ENCODE data around the gene NRXN3.

Gene NRXN3

DNA sequence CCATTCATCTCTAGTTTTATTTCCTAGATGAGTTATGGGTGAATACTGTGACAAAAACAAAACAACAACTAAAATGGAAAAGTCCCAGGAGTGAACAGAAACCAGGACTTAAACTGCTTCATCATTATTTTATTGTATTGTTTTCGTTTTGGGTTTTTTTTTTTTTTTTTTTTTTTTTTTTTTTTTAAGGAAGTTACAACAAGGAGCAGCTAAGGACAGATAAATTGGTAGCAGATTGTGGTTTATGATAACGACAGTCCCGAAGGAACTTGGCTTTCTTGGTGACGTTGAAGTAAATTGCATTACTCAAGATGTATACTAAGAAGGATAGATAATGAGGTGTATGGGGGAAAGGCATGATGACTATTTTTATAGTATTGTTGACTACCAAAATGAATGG, 866.3 kb downstream of the NRXN3 start:
- CTCF ChIA-PET: no interaction called here
- no peak for TF ChIP-seq KLF10 (tag by site-specific recombination; IDR thresholded peaks at IDR 0.05)
- TF ChIP-seq, protein P1, sequence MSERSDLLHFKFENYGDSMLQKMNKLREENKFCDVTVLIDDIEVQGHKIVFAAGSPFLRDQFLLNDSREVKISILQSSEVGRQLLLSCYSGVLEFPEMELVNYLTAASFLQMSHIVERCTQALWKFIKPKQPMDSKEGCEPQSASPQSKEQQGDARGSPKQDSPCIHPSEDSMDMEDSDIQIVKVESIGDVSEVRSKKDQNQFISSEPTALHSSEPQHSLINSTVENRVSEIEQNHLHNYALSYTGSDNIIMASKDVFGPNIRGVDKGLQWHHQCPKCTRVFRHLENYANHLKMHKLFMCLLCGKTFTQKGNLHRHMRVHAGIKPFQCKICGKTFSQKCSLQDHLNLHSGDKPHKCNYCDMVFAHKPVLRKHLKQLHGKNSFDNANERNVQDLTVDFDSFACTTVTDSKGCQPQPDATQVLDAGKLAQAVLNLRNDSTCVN (tag by site-specific recombination; optimal IDR thresholded peaks at IDR 0.05): no peak
- TF ChIP-seq, protein P2, sequence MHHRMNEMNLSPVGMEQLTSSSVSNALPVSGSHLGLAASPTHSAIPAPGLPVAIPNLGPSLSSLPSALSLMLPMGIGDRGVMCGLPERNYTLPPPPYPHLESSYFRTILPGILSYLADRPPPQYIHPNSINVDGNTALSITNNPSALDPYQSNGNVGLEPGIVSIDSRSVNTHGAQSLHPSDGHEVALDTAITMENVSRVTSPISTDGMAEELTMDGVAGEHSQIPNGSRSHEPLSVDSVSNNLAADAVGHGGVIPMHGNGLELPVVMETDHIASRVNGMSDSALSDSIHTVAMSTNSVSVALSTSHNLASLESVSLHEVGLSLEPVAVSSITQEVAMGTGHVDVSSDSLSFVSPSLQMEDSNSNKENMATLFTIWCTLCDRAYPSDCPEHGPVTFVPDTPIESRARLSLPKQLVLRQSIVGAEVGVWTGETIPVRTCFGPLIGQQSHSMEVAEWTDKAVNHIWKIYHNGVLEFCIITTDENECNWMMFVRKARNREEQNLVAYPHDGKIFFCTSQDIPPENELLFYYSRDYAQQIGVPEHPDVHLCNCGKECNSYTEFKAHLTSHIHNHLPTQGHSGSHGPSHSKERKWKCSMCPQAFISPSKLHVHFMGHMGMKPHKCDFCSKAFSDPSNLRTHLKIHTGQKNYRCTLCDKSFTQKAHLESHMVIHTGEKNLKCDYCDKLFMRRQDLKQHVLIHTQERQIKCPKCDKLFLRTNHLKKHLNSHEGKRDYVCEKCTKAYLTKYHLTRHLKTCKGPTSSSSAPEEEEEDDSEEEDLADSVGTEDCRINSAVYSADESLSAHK (tag by site-specific recombination; IDR thresholded peaks at IDR 0.05): no peak
- TF ChIP-seq ZNF521 (tag by site-specific recombination; IDR thresholded peaks at IDR 0.05): no peak
- TF ChIP-seq ZNF707 (tag by site-specific recombination; IDR thresholded peaks at IDR 0.05): no peak
- TF ChIP-seq ZNF626 (tag by site-specific recombination; IDR thresholded peaks at IDR 0.05): no peak
- no peak for TF ChIP-seq ZNF664 (tag by site-specific recombination; IDR thresholded peaks at IDR 0.05)
- TF ChIP-seq ZNF623 (tag by site-specific recombination; IDR thresholded peaks at IDR 0.05): no peak
- TF ChIP-seq ZNF157 (tag by site-specific recombination; IDR thresholded peaks at IDR 0.05): no peak
- no peak for TF ChIP-seq ZNF621 (tag by site-specific recombination; IDR thresholded peaks at IDR 0.05)
- TF ChIP-seq, protein P3, sequence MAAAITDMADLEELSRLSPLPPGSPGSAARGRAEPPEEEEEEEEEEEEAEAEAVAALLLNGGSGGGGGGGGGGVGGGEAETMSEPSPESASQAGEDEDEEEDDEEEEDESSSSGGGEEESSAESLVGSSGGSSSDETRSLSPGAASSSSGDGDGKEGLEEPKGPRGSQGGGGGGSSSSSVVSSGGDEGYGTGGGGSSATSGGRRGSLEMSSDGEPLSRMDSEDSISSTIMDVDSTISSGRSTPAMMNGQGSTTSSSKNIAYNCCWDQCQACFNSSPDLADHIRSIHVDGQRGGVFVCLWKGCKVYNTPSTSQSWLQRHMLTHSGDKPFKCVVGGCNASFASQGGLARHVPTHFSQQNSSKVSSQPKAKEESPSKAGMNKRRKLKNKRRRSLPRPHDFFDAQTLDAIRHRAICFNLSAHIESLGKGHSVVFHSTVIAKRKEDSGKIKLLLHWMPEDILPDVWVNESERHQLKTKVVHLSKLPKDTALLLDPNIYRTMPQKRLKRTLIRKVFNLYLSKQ (tag by site-specific recombination; IDR thresholded peaks at IDR 0.05; ENCODE audit: borderline replicate concordance): no peak
- TF ChIP-seq FEZF1 (tag by site-specific recombination; IDR thresholded peaks at IDR 0.05): no peak
- no peaks in the 10 kb centered on the region for H3K9me3 ChIP-seq (ENCODE audit: control insufficient read depth, insufficient read depth, low read depth, low read length)
- H3K36me3 ChIP-seq (ENCODE audit: control insufficient read depth in 2 of 2, insufficient read depth in 1 of 2, low read length in 2 of 2): no peaks in the 10 kb centered on the region
- peaks cover 5% of the 10 kb centered on the region for H3K4me1 ChIP-seq (ENCODE audit: control insufficient read depth, insufficient read depth, low read length)
- H3K4me3 ChIP-seq (ENCODE audit: low read depth, low read length): no peak overlapping the region
- POLR2A ChIA-PET: no interaction called here
- no peak overlapping the region for H3K27ac ChIP-seq (ENCODE audit: extremely low read depth, low read depth, low read length)

DNA sequence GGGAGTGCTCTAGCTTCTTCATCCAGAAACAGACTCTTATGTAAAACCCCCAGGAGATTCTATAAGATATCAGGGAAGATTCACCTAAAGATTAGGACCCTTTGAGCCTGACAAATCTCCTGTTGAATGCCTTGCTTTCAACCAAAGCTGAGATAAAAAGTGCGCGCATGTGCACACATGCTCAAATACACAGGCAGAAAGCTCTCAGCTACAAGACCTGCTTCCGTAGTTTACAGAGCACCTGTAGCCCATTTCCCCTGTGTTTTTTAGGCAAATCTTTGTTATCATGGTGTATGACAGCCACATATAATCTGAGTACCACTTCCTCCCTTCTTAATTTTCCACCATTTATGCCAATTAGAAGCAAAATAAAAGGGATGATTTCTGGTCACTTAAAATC, 866.9 kb downstream of the NRXN3 start:
- H3K27ac ChIP-seq (ENCODE audit: extremely low read depth, low read depth, low read length): no peak overlapping the region
- POLR2A ChIA-PET: no interaction called here

DNA sequence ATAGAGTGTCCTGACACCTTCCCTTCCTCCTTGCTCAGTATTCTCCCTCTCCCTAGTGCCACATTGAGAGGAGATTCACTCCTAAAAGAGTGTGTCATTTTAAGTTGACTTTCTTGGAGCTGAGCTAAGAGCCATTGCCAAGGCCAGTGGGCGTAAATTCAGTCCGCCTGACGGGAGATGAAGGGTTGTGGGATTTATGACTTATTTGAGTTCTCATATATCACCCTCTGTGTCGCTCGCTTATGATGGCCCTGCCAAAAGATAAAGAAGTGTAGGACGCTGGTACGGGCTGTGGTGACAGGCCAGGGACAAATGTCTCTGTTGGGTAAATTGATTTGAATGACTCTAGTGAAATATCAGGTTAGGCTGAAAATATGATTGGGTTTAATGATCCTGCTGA, 867.4 kb downstream of the NRXN3 start:
- no peak overlapping the region for H3K27ac ChIP-seq (ENCODE audit: extremely low read depth, low read depth, low read length)
- peaks cover 5% of the 10 kb centered on the region for H3K4me1 ChIP-seq (ENCODE audit: control insufficient read depth, insufficient read depth, low read length)
- ChIA-PET POLR2A (no interaction called here), CTCF (no interaction called here)
- H3K9me3 ChIP-seq (ENCODE audit: control insufficient read depth, insufficient read depth, low read depth, low read length): no peaks in the 10 kb centered on the region
- no peak overlapping the region for H3K4me3 ChIP-seq (ENCODE audit: low read depth, low read length)
- TF ChIP-seq FEZF1 (tag by site-specific recombination; IDR thresholded peaks at IDR 0.05) (peak; percentile 26; the same call in 1 of the 2 replicates), EGR2 (tag by site-specific recombination; IDR thresholded peaks at IDR 0.05; ENCODE audit: low read depth) (peak; percentile 74), ZNF843 (tag by site-specific recombination; IDR thresholded peaks at IDR 0.05) (peak; percentile 49; the same call in 1 of the 2 replicates), ZFHX2 (tag by site-specific recombination; conservative IDR thresholded peaks at IDR 0.05) (peak; percentile 83), TCF7L2 (IDR thresholded peaks at IDR 0.05; ENCODE audit: borderline replicate concordance, low read depth, low read length) (no peak)
- H3K36me3 ChIP-seq (ENCODE audit: control insufficient read depth in 2 of 2, insufficient read depth in 1 of 2, low read length in 2 of 2): no peaks in the 10 kb centered on the region

More for the DNA sequence above, 866.9 kb downstream of the NRXN3 start:
- peaks cover 5% of the 10 kb centered on the region for H3K4me1 ChIP-seq (ENCODE audit: control insufficient read depth, insufficient read depth, low read length)
- no peaks in the 10 kb centered on the region for H3K9me3 ChIP-seq (ENCODE audit: control insufficient read depth, insufficient read depth, low read depth, low read length)
- no peaks in the 10 kb centered on the region for H3K36me3 ChIP-seq (ENCODE audit: control insufficient read depth in 2 of 2, insufficient read depth in 1 of 2, low read length in 2 of 2)
- CTCF ChIA-PET: no interaction called here
- no peak overlapping the region for H3K4me3 ChIP-seq (ENCODE audit: low read depth, low read length)
- TF ChIP-seq OSR2 (tag by site-specific recombination; IDR thresholded peaks at IDR 0.05) (no peak), HOXC10 (CRISPR knock-in tag; IDR thresholded peaks at IDR 0.05) (no peak), ZNF19 (tag by site-specific recombination; IDR thresholded peaks at IDR 0.05; ENCODE audit: low read depth) (no peak), ZSCAN30 (tag by site-specific recombination; IDR thresholded peaks at IDR 0.05) (no peak), ZNF335 (tag by site-specific recombination; conservative IDR thresholded peaks at IDR 0.05) (no peak), ZBTB7A (tag by site-specific recombination; IDR thresholded peaks at IDR 0.05; ENCODE audit: low read depth) (no peak)
- TF ChIP-seq, protein P4, sequence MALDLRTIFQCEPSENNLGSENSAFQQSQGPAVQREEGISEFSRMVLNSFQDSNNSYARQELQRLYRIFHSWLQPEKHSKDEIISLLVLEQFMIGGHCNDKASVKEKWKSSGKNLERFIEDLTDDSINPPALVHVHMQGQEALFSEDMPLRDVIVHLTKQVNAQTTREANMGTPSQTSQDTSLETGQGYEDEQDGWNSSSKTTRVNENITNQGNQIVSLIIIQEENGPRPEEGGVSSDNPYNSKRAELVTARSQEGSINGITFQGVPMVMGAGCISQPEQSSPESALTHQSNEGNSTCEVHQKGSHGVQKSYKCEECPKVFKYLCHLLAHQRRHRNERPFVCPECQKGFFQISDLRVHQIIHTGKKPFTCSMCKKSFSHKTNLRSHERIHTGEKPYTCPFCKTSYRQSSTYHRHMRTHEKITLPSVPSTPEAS (tag by site-specific recombination; IDR thresholded peaks at IDR 0.05): no peak
